GM21381 (cell line): Measurements from ENCODE around the gene IFNG-AS1.

Experiments used
- ATAC-seq: cut with Tn5 transposase; IDR thresholded peaks from one replicate; pipeline ENCODE4 v1.9.1; 2021; ENCODE audit warnings: mild to moderate bottlenecking, moderate library complexity; ENCODE audit not compliant: unreplicated experiment

IFNG-AS1 gene

GRCh38 chr12:68034567-68034966 lies 45.3 kb downstream of the IFNG-AS1 start:
- ATAC-seq: no peak

DNA sequence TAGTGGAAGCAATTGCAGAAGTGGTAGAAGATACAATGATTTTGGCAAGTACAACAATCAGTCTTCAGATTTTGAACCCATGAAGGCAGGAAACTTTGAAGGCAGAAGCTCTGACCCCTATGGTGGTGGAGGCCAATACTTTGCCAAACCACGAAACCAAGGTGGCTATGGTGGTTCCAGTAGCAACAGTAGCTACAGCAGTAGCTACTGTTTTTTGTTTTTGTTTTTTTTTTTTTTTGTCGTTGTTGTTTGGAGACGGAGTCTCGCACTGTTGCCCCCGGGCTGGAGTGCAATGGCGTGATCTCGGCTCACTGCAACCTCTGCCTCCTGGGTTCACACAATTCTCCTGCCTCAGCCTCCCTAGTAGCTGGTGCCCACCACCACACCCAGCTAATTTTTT lies 47.4 kb downstream of the IFNG-AS1 start:
- no peak for ATAC-seq

- ATAC-seq: no peak
Measured at GRCh38 chr12:68037616-68038255, 48.5 kb downstream of the IFNG-AS1 start.

- ATAC-seq: no peak
Measured at GRCh38 chr12:68038650-68039049, 49.4 kb downstream of the IFNG-AS1 start.

DNA sequence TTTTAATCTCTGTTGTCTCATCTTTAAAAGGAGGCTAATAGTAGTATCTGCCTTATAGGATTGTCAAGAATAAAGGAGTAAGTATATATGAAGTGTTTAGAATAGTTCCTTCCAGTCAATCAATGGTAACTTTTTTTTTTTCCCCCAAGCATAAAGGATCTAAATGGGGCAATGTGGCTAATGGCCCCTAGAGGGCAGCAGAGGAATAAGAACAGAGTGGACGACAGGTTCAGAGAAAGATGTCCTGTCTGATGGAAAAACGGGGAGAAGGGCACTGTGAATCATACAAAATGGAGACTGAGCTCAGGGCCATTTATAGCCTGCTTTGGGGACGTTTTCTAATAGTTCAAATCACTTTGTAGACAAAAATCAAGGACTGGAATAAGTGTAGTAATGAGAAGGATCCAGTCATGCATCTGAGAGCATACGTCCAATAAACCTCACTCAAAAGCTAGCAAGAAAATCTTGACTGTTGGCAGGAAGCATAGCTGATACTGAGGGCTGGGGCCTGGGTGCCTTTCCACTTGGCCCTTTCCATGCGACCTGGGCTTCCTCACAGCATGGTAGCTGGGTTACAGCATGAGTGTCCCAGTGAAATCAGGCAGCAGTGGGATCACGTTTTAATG lies 51.3 kb downstream of the IFNG-AS1 start:
- ATAC-seq: peak; percentile 43

- ATAC-seq: peak; percentile 67
Measured at GRCh38 chr12:68042212-68042699, 53.0 kb downstream of the IFNG-AS1 start.

DNA sequence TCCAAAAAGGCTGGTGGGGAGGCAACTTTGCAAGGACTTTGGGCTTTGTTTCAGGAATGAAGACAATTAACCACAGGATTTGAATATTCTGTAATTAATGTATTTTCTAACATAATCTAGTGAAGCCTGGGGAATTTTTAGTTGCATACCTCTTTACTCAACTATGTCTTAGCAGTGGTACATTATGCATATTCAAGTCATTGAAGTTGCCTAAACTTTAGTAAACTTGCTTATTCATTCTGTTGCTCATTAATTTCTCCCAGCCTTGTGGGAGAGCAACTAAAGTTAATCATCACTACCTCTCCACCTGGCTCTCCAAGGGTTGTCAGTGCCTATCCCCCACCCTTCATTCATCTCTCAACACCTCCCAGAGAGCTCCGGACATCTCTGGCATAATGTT lies 54.2 kb downstream of the IFNG-AS1 start:
- no peak for ATAC-seq

DNA sequence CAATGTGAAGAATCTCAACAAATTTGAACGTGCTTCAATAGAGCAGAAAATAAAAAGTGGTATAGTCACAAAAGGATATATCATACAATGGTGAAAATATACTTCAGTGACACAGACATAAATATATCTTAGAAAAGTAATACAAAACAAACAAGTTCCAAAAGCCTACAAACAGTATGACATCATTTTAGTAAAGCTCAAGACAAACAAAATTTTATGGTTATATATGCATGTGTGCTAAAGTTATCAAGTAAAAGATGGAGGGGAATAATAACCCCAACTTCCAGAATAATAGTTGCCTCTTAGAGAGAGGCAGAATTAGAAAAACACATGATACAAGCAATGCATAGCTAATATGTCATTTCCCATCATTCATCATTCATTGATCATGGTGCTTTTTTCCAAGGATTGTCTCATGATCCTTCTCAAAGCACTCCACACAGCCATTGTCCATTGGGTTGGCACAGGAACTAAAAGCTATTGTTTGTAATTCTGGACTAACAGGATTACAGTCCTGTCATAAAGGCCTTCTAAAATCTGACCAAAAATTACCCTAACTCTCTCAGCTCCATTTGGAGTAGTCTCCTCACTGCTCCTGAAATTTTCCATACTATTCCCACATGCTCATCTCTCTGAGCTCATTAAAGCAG lies 59.5 kb downstream of the IFNG-AS1 start:
- ATAC-seq: no peak

DNA sequence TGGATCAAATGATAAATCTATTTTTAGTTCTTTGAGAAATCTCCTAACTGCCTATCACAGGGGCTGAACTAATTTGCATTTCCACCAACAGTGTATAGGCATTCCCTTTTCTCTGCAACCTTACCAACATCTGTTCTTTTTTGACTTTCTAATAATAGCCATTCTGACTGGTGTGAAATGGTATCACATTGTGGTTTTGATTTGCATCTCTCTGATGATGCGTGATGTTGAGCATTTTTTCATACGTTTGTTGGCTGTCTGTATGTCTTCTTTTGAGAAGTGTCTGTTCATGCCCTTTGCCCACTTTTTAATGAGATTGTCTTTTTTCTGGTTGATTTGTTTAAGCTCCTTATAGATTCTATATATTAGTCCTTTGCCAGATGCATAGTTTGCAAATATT lies 67.1 kb downstream of the IFNG-AS1 start:
- no peak for ATAC-seq

- ATAC-seq: no peak
Measured at GRCh38 chr12:68063900-68064590, 74.8 kb downstream of the IFNG-AS1 start.

GRCh38 chr12:68065163-68065562 lies 75.9 kb downstream of the IFNG-AS1 start:
- ATAC-seq: no peak

DNA sequence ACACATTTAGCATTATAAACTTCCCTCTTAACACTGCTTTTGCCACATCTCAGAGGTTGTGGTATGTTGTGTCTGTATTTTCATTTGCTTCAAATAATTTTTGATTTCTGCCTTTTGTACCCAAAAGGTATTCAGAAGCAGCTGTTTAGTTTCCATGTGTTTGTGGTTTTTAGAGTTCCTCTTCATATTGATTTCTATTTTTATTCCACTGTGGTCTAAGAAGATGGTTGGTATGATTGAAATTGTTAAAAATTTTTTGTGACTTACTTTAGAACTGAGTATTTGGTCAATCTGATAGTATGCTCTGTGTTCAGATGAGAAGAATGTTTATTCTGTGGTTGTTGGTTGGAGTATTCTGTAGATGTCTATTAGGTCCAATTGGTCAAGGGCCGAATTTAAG lies 76.4 kb downstream of the IFNG-AS1 start:
- ATAC-seq: no peak

DNA sequence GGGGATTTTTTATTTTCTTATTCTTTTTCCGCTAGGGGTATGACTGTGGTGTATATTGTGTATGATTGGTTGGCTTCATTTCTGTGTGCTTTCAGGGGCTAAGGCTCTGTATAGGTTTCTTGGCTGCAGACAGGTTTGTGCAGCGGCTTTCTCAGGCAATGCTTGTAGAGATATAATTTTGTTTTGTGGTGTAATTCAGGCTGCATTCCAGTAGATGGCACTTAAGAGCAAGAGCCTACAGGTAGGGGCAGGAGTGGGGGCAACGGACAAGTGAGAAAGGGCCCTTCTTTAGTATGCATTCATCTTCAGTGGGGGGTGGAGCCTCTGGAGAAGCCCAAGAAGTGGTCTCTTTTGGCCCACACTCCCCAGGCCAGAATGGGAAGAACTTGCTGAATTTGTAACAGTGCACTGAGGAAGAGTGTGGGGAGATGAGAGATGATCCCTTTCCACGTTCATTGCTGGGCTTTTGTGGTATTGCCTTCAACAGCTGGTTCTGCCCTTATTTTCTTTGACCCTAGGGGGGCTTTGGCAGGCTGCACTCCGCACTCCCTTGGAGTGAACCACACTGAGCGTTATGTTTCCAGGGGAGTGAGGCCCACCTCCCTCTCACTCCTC lies 78.6 kb downstream of the IFNG-AS1 start:
- no peak for ATAC-seq

DNA sequence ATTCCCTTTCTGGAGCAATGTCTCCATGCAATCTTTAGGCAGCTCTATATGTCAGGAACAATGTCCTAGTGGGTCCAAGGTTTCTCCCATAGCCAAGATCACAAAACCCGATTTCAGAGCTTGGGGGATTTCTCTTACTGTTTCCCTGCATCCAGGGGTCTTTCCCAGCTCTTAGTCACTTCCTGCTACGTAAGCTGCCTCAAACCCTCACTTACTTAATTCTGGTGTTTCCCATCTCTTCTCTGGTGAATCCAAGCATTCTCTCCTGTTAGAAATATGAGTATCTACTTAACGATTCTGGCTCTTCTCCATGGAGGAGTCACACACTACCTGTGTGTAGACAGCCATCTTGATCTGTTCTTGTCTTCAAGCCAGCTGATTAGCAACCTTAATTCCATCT lies 80.0 kb downstream of the IFNG-AS1 start:
- no peak for ATAC-seq
